IPS-NIHi7 (cell line): ENCODE data around the gene ROCK2.

ENCODE experiments used
- DNase-seq: peaks from one replicate; pipeline ENCODE4 v3.0.0; 2012; ENCODE audit warnings: mixed read lengths; ENCODE audit errors: extremely low spot score

ROCK2 gene

DNA sequence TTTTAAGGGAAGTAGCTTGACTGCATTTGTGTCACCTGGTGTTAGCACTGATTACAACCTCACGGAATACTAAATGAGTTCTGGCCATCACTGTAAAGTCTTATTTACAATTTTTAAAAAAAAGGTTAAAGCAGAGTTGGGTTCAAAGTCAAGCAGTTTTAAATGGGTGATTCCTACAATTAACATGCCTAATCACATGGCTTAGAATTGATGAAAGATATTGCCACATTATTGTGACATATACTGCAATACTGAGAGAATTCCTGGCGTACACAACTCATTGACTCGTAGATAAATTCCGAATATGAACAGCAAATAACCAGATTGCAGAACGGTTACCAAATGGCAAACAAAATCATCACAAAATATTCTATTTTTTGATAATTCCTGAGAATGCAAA is 34.2 kb downstream of the ROCK2 start:
- no peak for DNase-seq

DNA sequence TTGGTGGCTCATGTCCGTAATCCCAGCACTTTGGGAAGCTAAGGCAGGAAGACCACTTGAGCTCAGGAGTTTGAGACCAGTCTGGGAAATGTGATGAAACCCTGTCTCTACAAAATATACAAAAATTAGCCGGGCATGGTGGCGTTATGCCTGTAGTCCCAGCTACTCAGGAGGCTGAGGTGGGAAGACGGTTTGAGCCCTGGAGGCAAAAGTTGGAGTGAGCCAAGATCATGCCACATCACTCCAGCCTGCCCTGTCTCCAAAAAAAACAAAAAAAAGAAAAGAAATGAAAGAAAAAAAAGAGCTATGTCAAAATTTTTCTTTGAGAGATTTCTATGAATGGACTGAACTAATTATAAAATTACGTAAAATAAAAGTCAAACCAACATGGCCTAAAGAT is 34.7 kb downstream of the ROCK2 start:
- no peak for DNase-seq

DNA sequence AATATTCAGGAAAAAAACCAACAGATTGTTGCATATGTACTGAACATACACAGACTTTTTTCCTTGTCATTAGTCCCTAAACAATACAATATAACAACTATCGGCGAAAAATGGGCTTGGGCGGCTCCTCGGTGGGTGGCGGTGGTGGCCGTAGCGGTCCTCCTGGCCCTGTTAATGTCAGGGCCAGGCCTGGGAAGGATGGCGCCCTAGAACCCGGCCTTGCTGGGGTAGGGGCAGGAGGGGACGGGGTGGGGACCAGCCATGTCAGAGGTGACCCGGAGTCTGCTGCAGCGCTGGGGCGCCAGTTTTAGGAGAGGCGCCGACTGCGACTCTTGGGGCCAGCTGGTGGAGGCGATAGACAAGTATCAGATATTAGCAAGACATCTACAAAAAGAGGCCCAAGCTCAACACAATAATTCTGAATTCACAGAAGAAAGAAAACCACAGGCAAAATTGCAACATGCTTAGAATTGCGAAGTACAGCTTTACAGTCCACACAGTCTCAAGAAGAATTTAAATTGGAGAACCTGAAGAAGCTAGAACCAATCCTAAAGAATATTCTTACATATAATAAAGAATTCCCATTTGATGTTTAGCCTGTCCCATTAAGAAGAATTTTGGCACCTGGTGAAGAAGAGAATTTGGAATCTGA is 36.5 kb downstream of the ROCK2 start:
- no peak for DNase-seq

DNA sequence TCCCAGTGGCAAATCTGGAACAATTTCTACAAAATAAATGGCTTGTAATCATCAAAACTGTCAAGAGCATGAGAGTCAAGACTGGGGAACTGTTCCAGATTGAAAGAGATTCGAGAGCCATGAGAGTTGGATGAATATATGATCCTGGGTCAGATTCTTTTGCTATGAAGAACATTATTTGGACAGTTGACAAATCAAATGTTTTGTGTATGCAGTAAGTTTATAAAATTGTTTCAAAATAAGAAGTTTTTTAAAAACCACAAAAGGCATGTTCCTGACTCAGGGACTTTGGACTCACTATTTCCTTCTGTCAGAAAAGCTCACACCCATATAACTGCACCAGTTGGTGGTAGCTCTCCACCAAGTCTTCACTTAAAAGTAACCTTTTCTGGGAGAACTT is 38.5 kb downstream of the ROCK2 start:
- DNase-seq, result no peak

DNA sequence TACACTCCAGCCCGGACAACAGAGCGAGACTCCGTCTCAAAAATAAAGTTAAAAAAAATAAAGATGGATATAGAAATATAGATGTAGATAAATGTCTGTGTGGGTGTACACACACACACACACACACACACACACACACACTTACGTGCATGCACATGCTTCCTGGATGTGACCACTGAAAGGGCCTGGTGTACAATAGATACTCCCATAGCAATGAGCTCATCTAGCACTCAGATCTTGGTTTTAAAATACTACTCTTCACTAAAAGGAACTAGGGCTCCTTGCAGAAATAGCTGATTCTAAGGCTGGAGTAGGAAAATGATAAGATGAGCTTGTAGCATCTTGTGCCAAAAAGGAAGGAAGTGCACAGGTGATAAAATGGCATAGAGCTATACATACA is 39.1 kb downstream of the ROCK2 start:
- DNase-seq, result no peak

DNA sequence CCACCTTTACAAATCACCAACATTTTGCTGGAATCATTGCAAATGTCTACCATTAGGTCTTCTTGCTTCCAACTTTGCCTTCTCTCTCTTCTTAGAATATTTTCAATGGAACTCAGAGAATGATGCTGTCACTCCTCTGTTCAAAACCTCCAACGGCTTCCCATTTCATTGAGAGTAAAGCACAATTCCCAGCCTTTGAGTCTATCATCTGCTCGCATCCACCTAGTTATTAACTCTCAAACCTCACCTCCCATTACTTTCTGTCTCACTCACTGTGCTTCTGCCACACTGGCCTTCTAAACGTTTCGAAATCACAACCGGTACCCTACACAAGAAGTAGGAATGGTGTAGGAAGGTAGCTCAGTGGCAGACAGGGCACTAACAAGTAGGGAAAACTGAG is 40.0 kb downstream of the ROCK2 start:
- no peak for DNase-seq

DNA sequence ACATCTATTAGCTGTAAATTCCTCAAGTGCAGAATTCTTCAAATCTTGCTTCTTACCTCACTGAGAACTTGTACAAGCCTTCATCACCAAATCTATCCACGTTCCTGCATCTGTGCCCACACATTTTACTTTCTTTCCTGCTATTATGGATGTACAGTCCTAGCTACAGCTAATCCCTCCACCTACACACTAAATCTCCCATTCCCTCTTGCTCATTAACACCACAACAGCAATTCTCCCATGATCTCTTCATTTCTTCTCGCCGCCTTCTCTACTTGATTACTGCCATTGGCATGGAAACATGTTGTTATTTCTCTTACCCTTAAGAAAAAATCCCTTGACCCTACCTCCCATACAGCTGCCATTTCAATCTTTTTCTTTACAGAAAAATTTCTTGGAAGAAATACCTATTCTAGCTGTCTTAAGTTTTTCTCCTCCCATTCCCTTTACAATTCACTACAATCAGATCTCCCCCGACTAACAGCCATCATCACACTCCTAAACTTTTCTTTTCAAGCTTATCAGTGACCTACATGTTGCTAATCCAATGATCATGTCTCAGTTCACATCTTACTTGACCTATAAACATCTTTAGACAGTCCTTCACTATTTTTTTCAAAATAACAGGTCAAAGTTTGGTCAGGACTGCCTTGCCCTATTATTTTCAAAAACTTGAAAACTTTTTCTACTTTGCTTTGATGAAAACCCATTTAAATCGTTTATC is 41.0 kb downstream of the ROCK2 start:
- no peak for DNase-seq

DNA sequence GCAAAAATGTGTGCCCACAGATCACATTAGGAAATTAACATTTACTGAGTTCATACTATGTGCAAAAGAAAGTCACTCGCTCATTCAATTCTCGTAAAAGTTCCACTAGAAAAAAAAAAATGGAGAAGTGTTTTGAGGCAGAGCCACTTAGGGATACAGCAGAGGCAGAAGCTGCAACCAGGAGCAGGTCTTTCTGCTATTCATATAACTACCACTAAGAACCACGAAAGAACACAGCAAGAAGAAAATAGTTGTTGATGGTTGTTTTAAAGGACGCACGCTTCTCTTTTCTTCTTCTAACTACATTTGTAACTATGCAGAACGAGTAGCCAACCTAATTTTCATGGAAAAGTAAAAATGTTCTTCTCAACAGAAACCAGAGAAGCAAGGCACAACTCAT is 45.0 kb downstream of the ROCK2 start:
- DNase-seq, result no peak

DNA sequence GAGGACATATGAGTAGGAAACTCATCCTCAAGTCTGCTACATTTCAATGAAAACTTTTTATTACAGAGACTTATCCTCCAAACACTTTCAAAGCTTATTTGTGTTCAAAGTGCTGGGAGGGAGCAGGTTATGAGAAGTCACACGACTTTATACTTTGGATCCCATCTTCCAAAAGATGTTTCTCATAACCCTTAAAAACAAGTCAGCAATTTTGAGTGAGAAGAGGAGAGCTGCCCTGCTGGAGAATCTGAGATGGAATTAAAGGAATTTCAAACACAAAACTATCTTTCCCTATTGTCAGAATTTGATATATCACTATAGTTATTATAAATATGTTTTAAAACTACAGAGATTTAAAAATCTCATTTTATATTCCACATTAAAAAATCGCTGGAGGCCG is 45.8 kb downstream of the ROCK2 start:
- no peak for DNase-seq

DNA sequence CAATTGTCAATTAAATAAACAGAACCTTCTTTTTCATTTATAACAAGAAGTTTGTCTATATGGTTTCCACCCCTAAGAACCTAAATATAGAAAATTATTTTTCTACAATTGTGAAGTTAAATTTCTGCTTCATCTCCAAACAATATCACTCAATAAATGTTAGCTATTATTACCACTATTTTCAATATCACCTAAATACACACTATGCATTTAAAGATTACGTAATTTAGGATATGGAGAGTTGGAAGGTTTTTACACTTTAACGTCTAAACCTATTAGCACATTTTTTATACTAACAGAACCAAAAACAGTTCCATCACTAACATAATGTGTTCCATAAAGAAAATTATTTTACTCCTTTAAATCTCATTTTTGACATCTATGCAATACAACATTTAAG is 48.0 kb downstream of the ROCK2 start:
- no peak for DNase-seq

DNA sequence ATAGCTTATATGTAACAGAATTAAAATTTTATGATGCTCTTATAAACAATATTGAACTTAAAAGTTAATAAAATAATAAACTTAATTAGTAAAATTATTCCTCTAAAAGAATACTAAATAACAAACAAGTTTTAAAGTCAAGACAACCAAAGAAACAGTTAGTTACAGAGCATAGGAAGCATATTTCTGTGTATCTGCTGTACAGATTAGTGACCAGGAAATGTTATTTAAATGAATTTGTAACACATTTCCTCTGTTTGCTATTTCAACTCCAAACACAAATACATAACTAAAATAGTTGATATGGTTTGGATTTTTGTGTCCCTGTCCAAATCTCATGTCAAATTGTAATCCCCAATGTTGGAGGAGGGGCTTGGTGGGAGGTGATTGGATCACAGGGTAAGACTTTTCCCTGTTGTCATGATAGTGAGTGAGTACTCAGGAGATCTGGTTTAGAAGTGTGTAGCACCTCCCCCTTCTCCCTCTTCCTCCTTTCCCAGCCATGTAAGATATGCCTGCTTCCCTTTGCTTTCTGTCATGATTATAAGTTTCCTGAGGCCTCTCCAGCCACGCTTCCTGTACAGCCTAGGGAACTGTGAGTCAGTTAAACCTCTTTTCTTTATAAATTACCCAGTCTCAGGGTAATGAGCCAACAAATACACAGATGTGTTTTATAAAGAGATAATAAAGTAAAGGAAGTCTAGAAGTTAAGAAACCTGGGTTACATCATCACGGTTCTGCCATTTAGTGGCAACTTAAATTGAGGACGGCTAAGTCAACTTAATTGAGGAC is 51.8 kb downstream of the ROCK2 start:
- no peak for DNase-seq

DNA sequence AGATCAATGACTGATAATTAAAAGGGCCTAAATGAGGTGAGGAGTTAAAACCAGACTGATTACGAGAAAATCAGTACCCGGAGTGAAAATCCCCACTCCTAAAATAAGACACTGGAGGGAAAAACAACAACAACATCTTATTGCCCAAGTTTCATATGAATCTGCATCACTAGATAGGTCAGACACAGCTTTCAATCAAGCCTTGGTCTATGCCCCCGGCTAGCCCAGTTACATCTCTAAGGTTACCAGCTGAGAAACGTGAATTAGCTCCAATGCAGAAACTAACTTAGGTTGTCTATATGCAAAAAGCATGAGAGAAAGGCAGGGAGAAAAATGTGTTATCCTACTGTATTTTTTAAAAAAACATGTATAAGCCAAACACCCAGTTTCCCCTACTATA is 53.7 kb downstream of the ROCK2 start:
- no peak for DNase-seq

DNA sequence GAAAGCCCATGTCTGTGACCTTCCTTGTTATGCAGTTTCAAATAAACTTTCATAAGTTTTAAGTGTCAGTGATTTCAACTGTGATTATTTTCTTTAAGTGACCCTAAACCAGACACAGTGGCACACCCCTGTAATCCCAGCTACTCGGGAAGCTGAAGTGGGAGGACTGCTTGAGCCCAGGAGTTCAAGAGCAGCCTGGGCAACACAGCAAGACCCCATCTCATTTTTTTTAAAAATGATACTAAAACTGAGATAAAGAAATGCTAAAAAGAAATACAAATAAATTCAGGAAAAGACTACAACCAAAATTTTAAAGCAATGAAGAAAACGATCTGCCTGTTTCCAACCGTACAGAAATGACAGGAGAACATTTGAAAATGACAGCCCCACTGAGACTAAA is 54.2 kb downstream of the ROCK2 start:
- no peak for DNase-seq

DNA sequence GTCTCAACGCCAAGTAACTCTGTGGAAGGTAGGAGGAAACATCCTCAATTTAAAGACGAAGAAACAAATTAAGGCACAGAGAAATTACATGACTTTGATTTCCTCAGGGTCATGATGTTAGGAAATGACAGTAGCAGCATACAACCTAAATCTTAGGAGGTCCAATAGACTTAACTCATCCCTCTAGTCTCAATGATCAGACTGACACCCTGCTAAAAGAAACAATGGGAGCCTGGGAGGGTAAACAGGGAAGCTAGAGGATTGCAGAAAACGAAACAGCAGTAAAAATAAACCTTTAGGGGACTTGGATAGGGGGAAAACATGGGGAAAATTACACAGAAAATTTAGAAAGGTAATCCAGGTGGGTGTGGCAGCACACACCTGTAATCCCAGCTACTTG is 56.0 kb downstream of the ROCK2 start:
- peak; percentile 10 for DNase-seq

DNA sequence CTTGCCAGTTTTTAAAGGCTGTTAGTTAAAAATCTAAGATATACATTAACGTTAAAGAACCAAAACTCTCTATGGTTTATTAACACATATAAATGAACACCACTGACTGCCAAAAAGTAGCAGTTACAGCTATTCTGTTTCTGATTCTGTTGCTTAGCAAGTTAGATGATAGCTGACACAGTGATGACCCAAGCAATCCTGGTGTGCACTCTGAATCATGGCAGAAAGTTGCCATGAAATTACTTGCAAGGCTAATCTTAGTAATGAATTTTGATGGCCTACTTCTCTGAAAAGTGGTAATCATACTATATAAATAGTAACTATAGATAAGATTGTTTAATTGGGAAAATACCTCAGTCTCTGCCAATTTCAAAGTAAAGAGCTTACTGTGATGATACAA is 57.7 kb downstream of the ROCK2 start:
- DNase-seq, result no peak

DNA sequence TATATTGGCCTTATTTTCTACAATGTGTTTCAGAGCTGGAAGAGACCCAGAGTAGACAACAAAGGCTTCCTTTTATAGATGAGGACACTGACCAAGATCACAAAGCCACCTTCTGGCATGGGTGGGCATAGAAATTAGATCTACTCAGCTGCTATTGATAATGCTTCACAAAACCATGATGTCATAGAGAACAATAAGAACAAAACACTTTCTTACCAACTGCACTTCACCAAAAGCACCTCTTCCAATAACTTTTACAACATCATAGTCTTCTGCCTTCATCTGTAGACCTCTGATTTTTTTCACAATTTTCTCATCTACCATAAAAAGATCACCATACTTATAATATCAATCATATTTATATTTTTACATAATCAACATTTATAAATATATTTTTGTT is 58.1 kb downstream of the ROCK2 start:
- no peak for DNase-seq

DNA sequence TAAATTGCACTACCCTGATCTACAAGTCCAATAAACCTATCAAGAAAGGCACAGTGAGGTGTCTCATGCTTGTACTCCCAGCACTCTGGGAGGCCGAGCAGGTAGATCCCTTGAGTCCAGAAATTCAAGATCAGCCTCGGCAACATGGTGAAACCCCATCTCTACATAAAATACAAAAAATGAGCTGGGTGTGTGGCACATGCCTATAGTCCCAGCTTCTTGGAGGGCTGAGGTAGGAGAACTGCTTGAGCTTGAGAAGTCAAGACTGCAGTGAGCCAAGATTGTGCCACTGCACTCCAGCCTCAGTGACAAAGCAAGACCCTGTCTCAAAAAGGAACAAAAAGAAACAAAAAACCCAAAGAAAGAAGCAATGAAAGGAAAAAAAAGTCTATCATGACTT is 58.9 kb downstream of the ROCK2 start:
- no peak for DNase-seq

DNA sequence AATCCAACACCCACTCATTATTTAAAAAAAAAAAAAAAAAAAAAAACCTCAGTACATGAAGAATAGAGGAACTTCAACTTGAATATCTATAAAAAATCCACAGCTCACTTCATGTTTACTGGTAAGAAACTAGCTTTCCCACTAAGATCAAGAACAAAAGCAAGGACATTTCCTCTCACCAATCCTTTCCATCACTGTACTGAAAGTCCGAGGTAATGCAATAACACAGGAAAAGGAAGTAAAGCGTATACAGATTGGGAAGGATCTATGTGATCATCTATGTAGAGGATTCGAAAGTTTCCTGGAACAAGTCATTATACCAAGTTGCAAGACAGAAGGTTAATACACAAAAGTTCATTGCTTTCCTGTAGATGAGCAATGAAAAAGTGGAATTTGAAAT is 63.2 kb downstream of the ROCK2 start:
- DNase-seq, result no peak

DNA sequence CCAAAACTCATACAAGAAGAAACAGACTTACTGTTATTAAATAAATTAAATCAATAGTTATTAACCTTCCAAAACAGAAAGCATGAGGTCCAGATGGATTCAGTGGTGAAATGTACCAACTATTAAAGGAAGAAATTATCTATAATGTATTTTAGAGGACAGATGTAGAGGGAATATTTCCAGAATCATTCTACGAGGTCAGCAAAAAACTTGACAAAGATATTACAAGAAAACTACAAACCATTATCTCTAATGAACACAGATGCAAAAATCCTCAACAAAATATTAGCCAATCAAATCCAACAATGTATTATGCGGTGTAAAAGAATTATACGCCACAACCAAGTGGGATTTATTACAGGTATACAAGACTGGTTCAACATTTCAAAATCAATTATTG is 63.7 kb downstream of the ROCK2 start:
- no peak for DNase-seq

DNA sequence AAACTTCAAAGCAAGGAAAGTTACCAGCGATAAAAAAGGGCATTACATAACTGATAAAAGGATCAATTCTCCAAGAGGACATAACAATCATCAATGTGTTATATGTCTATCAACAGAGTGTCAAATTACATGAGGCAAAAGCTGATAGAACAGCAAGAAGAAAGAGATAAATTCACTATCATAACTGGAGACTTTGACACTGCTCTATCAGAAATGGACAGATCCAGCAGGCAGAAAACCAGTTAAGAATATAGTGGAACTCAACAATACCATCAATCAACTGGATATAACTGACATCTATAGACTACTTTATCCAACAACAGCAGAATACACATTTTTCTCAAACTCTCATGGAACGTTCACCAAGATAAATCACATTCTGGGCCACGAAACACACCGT is 65.0 kb downstream of the ROCK2 start:
- DNase-seq, result no peak

DNA sequence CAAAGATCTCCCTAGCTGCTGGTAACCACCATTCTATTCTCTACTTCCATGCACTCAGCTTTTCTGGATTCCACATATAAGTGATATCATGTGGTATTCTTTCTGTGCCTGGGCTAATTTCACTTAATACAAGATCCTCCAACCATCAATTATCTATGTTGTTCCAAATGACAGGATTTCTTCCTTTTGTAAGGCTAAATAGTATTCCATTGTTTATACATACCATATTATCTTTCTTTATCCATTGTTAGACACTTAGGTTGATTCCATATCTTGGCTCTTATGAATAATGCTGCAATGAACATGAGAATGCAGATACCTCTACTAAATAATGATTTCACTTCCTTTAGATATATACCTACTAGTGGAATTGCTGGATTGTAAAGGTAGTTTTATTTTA is 66.2 kb downstream of the ROCK2 start:
- no peak for DNase-seq

DNA sequence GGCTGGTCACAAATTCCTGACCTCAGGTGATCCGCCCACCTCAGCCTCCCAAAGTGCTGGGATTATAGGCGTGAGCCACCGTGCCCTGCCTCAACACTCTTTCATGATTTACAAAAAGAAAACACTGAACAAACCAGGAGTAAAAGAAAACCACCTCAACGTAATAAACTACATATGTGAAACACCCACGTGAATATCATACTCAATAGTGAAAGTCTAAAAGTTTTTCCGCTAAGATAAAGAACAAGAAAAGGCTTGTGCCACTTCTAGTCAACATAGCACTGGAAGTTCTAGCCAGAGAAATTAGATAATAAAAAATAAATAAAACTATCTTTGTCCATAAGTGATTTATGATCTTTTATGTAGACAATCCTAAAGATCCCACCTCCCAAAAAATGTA is 68.5 kb downstream of the ROCK2 start:
- no peak for DNase-seq

DNA sequence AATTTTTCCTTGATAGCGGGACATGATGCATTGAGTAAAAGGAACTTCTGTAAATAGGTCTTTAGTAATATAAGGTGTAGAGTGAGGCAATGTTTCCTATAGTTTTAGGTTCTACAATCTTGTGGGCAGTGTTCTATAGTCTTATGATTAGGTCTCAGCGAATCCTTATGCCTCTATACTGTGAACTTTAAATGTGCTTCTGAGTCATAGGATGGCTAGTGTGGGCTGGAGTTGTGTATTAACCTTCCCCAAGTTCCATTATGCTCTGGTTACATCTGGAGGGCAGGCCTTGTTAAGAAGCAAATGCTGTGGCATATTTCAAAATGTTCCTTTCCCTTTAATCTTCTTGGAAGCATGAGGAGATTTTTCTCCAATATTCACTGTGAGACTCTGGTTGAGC is 73.5 kb downstream of the ROCK2 start:
- no peak for DNase-seq
